Motor neuron (in vitro differentiated cells): ENCODE results near the gene NOSIP. TPM values are rescaled to one million over a fixed set of nuclear protein-coding genes. Genes with fewer than 3 reads are reported as not detected.

Source experiments
- ATAC-seq, 8 experiments: fragments of 200-7000 bp; cut with Tn5 transposase; replicated peaks in 6 of 8; 2 replicates each; pipeline ENCODE4 v1.8.0; 2021; ENCODE audit warnings: mild to moderate bottlenecking in 8 of 8, moderate library complexity in 8 of 8
- H3K27ac ChIP-seq, 2 donors: fragments of 250-450 bp; sonication (Bioruptor Pico); 2 replicates each; pipeline ENCODE4 v1.9.0; 2021; ENCODE audit warnings: antibody characterized with exemption in 2 of 2, mild to moderate bottlenecking in 2 of 2, moderate library complexity in 1 of 2
- H3K4me1 ChIP-seq, 2 donors: fragments of 250-450 bp; sonication (Bioruptor Pico); replicated peaks in 1 of 2; 2 replicates each; pipeline ENCODE4 v1.6.1; 2021; ENCODE audit warnings: antibody characterized with exemption in 2 of 2, mild to moderate bottlenecking in 2 of 2, moderate library complexity in 1 of 2
- H3K4me3 ChIP-seq, 5 donors: fragments of 250-450 bp; sonication (Bioruptor Pico); 2 replicates each; pipeline ENCODE4 v1.9.0; 2021; ENCODE audit warnings: antibody characterized with exemption in 5 of 5, mild to moderate bottlenecking in 5 of 5, moderate library complexity in 4 of 5
- WGBS, 10 experiments: fragments of 450-650 bp; shearing (Covaris generic); methylation state at CpG; one replicate each; pipeline ENCODE4 v1.0.0; 2022; 5-methylcytosine and 5-hydroxymethylcytosine counted together
- in situ Hi-C, 9 experiments: fragments of 400-800 bp; cut with MboI; loops; one replicate each; pipeline ENCODE4 v1.15.0; 2021; ENCODE audit warnings: low sequenced_read_pairs in 9 of 9, low pct_unique_long_range_greater_than_20kb in 2 of 9; ENCODE audit not compliant: unreplicated experiment in 9 of 9
- total RNA-seq, 8 experiments: library from RNA; unstranded; fragments of 300-600 nt; gene quantifications; 2 replicates each; pipeline versions ENCODE4 v1.2.3 to v1.2.4, GENCODE V29; 2022

The NOSIP gene
- total RNA-seq, 8 experiments from 2014 or later, result 61.7 to 145 (median 76.6) TPM

DNA sequence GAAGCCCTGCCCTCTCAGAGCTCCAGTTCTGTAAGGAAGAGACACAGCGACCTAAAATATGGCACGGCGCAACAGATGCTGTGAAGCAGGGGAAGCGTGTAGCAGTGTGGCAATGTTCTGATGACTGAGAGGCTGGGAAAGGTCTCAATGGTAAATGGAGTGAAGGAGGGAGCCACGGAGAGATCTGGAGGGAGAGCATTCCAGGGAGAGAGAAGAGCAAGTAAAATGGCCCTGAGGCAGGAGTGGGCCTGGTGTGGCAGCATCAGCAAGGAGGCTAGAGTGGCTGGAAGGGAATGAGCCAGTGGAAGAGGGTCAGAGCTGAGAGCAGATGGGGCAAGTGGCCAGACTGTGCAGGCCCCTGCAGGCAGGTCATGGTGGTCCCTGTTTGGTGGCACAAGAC lies 36.2 kb downstream of the NOSIP start:
- Histone ChIP-seq H3K27ac (no peak overlapping the region), H3K4me1 (peaks cover 0 to 2% of the 10 kb centered on the region in 2 donors), H3K4me3 (no peak overlapping the region)
- in situ Hi-C loops, result loop anchor here in 1 of 9 experiments (25.0 kb wide), 1 partner anchor 157 kb away; the partner anchor contains the start of gene KASH5
- 50 to 95% (median 83%) methylated on average over 1 to 4 of the region's 5 CpGs; no CpG with 5 or more reads in 4 of the 10 experiments for WGBS, 10 experiments
- ATAC-seq, result no peak

DNA sequence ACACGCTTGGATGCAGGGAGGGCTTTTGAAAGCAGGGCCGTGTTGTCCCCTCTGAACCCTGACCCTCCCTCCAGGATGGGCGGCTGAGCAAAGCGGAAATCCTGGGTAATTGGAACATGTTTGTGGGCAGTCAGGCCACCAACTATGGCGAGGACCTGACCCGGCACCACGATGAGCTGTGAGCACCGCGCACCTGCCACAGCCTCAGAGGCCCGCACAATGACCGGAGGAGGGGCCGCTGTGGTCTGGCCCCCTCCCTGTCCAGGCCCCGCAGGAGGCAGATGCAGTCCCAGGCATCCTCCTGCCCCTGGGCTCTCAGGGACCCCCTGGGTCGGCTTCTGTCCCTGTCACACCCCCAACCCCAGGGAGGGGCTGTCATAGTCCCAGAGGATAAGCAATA lies 37.3 kb downstream of the NOSIP start:
- ATAC-seq, result no peak
- no peak overlapping the region for H3K27ac ChIP-seq
- in situ Hi-C loops, result loop anchor here in 1 of 9 experiments (25.0 kb wide), 1 partner anchor 156 kb away; the partner anchor contains the start of gene KASH5
- WGBS, 10 experiments, result 40 to 100% (median 80%) methylated on average over 1 to 7 of the region's 14 CpGs; no CpG with 5 or more reads in 3 of the 10 experiments
- peaks cover 0 to 2% of the 10 kb centered on the region in 2 donors for H3K4me1 ChIP-seq
- H3K4me3 ChIP-seq, result no peak overlapping the region

DNA sequence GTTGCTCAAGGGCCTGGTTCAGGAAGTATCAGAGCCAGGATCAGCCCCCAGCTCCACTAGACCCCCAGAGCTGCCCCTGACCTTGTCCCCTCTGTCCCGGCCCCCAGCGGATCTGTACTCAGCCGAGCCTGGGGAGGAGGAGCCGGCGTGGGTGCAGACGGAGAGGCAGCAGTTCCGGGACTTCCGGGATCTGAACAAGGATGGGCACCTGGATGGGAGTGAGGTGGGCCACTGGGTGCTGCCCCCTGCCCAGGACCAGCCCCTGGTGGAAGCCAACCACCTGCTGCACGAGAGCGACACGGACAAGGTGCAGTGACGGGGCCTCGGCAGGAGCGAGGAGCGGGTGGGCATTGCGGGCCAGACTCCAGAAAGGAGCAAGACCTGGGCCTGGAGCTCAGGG lies 37.9 kb downstream of the NOSIP start:
- ATAC-seq, result no peak
- Histone ChIP-seq H3K4me3 (no peak overlapping the region), H3K4me1 (peaks cover 0 to 2% of the 10 kb centered on the region in 2 donors), H3K27ac (no peak overlapping the region)
- in situ Hi-C loops, result loop anchor here in 1 of 9 experiments (25.0 kb wide), 1 partner anchor 155 kb away; the partner anchor contains the start of gene KASH5
- WGBS, 10 experiments, result 73 to 100% (median 89%) methylated on average over 3 to 8 of the region's 16 CpGs; no CpG with 5 or more reads in 5 of the 10 experiments

DNA sequence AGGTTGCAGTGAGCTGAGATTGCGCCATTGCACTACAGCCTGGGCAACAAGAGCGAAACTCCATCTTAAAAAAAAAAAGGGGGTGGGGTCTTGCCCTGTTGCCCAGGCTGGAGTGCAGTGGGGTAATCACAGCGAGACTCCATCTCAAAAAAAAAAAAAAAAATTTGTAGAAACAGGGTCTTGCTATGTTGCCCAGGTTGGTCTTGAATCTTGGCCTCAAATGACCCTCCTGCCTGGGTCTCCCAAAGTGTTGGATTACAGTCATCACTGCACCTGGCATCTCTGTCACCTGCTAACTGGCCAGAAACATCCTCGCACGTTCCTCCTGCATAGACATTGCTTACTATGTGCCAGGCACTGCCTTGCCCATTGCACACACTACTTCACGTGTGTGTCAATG lies 38.4 kb downstream of the NOSIP start:
- Histone ChIP-seq H3K4me3 (no peak overlapping the region), H3K27ac (no peak overlapping the region), H3K4me1 (peaks cover 0 to 2% of the 10 kb centered on the region in 2 donors)
- 17 to 100% (median 69%) methylated on average over 1 to 3 of the region's 6 CpGs; no CpG with 5 or more reads in 2 of the 10 experiments for WGBS, 10 experiments
- ATAC-seq, result no peak
- in situ Hi-C loops, result loop anchor here in 1 of 9 experiments (25.0 kb wide), 1 partner anchor 155 kb away; the partner anchor contains the start of gene KASH5

DNA sequence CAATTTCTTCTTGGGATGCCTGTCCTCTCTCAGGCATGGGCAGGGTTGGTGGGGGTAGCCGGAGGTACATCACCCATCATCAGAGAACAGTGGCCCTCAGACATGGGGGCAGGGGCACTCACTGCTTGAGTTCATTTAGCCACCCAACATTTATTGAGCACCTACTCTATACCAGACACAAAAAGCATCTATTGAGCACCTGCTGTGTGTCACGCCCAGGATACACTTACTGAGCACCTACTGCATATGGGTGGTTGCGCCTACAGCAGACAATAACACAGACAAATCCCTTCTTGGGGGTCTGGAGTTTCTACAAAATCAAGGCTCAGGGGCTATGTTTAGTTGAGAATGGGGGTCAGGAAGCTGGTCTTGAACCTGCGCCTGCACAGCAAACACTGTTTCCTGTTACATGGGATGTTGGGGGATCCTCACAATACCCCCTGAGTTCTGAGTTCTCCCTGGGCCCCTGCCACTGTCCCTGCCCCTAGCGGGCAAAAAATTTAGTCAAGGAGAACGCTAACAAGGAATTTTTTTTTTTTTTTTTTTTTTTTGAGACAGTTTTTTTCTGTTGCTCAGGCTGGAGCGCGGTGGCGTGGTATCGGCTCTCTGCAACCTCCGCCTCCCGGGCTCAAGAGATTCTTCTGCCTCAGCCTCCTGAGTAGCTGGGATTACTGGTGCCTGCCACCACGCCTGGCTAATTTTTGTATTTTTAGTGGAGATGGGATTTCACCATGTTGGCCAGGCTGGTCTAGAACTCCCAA lies 41.0 kb downstream of the NOSIP start:
- no peak for ATAC-seq
- WGBS, 10 experiments, result 80 to 100% (median 92%) methylated on average over 1 to 6 of the region's 13 CpGs; no CpG with 5 or more reads in 2 of the 10 experiments
- Histone ChIP-seq H3K27ac (no peak overlapping the region), H3K4me1 (no peaks in the 10 kb centered on the region), H3K4me3 (no peak overlapping the region)
- in situ Hi-C loops, result loop anchor here in 1 of 9 experiments (25.0 kb wide), 1 partner anchor 152 kb away; the partner anchor contains the start of gene KASH5

DNA sequence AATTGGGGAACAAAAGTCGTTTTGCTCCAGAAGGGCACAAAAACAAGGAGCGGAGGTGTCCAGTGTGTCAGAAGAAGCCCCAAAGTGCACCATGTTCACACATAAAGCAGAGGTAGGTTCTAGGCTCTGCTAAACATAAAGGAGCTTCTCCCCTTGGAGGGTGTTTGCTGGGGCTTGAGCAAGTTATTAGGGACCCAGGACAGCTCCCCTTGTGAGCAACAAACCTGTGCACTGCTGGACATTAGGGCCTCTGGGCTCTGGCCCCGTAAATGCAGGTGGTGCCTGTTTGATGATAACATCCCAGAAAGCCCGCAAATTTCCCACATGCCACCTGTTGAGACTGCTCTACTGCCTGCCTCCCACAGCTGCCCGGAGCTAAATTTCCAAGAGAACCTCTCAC lies 41.7 kb downstream of the NOSIP start:
- H3K27ac ChIP-seq, result no peak overlapping the region
- no peak overlapping the region for H3K4me3 ChIP-seq
- no peak for ATAC-seq
- in situ Hi-C loops, result loop anchor here in 1 of 9 experiments (25.0 kb wide), 1 partner anchor 151 kb away; the partner anchor contains the start of gene KASH5
- no peaks in the 10 kb centered on the region for H3K4me1 ChIP-seq
- 57 to 100% (median 75%) methylated on average over 1 to 4 of the region's 5 CpGs; no CpG with 5 or more reads in 2 of the 10 experiments for WGBS, 10 experiments

DNA sequence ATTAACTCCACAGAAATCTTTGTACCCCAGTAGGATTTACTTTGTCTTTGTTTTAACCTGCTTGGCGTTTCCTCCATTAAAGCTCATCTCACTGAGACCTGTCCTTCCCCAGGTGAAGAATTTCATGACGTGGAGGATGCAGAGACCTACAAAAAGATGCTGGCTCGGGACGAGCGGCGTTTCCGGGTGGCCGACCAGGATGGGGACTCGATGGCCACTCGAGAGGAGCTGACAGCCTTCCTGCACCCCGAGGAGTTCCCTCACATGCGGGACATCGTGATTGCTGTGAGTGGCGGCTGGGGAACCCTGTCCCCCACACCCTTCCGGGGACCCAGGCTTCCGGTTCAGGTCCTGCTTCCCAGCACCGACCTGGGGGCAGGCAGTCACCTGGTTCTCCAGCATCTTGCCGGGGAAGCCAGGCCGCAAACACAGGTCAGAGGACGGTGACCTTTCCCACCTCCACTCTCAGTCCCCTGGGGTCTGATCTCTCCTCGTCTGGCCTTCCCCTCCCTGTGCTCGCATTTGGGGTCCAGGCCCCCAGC lies 43.4 kb downstream of the NOSIP start:
- Histone ChIP-seq H3K27ac (no peak overlapping the region), H3K4me1 (no peaks in the 10 kb centered on the region), H3K4me3 (no peak overlapping the region)
- no peak for ATAC-seq
- WGBS, 10 experiments, result 80 to 87% (median 85%) methylated on average over 1 to 9 of the region's 22 CpGs; no CpG with 5 or more reads in 6 of the 10 experiments
- in situ Hi-C loops, result loop anchor here in 1 of 9 experiments (25.0 kb wide), 1 partner anchor 150 kb away; the partner anchor contains the start of gene KASH5

DNA sequence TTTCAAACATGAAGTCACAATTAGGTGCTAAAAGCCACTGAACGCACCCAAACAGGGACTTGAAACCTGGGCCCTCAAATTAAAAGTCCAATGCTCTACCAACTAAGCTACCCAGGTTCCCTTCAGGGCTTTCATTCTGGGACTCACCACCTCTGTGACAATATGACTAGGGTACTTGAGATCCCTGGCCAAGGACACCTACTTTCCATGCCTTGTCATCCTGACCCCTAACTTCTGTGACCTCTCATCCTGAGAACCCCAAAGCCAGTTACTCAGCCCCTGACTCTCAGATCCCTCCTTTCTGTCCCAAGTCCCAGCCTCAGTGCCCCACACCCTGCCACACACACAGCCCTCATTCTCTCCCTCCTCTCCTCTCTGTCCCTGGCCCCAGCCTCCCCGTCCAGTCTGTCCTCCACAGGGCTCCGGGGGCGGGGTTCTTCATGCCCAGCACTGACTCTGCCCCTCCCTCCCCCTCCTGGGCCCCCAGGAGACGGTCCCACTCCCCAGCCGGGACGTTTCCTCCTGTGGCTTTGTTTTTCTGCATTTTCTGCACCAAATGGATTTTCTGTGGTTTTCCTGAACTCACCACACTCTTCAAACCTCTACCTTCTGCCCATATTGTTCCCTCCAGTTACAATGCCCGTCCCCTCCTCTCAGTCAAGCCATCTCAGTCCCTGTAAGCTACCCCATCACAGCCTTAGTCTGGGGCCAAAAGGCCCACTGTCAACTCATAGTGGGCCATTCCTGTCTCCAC lies 45.5 kb downstream of the NOSIP start:
- in situ Hi-C loops, result loop anchor here in 1 of 9 experiments (25.0 kb wide), 1 partner anchor 148 kb away; the partner anchor contains the start of gene KASH5
- peak overlapping the region in 4 of 5 donors; percentile 42 to 60 (median 52) for H3K4me3 ChIP-seq
- ATAC-seq, result no peak
- H3K27ac ChIP-seq, result no peak overlapping the region
- no peaks in the 10 kb centered on the region for H3K4me1 ChIP-seq
- 0 to 100% (median 47%) methylated on average over 1 to 5 of the region's 8 CpGs; no CpG with 5 or more reads in 4 of the 10 experiments for WGBS, 10 experiments

DNA sequence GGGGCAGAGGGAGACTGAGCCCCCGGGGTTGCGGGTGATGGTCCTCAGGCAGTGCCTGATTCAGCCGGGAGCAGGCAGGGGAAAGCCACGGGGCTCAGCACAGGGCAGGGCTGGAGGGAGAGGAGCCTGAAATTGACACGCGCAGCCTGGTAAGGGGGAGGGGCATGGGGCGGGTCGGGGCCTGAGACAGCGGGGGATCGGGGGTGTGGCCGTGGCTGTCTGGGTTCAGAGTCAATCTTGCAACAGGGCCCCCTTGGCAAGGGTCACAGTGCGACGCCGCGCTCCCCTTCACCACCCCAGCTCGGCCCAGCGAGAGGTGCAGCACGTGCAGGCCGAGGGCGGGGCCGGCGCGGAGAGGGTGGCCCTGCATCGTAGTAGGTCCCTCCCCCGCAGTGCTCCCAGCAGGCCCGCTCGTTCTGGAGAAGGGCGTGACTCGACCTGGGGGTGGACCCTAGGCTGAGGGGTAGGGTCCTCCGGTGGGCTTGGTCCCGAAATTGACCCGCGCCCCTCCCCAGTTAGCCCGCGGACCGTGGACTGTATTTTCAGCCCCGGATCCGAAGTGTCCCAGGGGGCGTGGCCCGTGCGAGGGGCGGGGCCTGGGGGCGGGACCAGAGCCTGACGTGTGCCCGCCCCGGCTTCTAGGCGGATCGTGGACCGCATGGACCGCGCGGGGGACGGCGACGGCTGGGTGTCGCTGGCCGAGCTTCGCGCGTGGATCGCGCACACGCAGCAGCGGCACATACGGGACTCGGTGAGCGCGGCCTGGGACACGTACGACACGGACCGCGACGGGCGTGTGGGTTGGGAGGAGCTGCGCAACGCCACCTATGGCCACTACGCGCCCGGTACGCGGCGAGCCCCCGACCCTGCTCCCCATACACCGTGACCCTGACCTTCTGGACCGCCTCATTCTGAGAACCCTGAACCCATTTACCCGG lies 46.5 kb downstream of the NOSIP start:
- Histone ChIP-seq H3K4me3 (peak overlapping the region; percentile 42 to 60 (median 57)), H3K27ac (peak overlapping the region in 1 of 2 donors; percentile 15), H3K4me1 (no peaks in the 10 kb centered on the region)
- in situ Hi-C loops, result loop anchor here in 1 of 9 experiments (25.0 kb wide), 1 partner anchor 147 kb away; the partner anchor contains the start of gene KASH5
- WGBS, 10 experiments, result 0 to 81% (median 0%) methylated on average over 2 to 20 of the region's 87 CpGs; no CpG with 5 or more reads in 5 of the 10 experiments
- ATAC-seq, result peak; percentile 85 to 95 (median 88)

DNA sequence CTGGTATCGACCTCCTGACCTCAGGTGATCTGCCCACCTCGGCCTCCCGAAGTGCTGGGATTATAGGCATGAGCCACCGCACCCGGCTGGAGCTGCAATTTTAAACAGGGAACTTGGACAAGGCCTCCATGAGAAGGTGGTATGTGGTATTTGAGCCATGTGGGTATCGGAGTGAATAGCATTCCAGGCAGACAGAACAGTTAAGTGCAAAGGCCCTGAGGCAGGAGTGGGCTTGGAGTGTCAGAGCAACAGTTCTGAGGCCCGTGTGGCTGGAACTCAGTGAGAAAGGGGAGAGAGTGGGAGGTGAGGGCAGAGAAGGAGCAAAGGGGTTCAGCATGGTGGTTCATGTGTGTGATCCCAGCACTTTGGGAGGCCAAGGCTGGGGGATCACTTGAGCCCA lies 49.6 kb downstream of the NOSIP start:
- in situ Hi-C loops, result loop anchor here in 1 of 9 experiments (25.0 kb wide), 1 partner anchor 143 kb away; the partner anchor contains the start of gene KASH5

DNA sequence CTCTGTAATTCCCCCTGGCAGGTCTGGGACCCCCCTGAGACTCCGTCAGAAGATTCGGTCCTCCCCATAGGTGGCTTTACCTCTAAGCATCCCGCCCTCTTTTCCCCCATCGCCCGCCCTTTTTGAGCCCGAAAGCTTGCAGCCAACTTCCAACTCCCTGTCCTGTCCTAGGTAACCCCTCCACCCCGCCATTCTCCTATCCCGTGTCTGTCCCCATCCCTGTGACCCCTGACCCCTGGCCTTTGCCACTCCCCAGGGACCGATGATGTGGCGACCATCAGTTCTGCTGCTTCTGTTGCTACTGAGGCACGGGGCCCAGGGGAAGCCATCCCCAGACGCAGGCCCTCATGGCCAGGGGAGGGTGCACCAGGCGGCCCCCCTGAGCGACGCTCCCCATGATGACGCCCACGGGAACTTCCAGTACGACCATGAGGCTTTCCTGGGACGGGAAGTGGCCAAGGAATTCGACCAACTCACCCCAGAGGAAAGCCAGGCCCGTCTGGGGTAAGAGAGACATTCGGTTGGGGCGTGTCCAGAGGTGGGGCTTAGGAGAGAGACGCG lies 52.1 kb downstream of the NOSIP start:
- H3K27ac ChIP-seq, result no peak overlapping the region
- WGBS, 10 experiments, result 7% methylated on average over 3 of the region's 25 CpGs; no CpG with 5 or more reads in 9 of the 10 experiments
- H3K4me1 ChIP-seq, result peaks cover 3% of the 10 kb centered on the region in 2 donors
- in situ Hi-C loops, result loop anchor here in 1 of 9 experiments (25.0 kb wide), 1 partner anchor 141 kb away; the partner anchor contains the start of gene KASH5
- peak overlapping the region; percentile 24 to 46 (median 28) for H3K4me3 ChIP-seq
- peak in 1 of 8 experiments; percentile 8 for ATAC-seq

More for the DNA sequence above, 49.6 kb downstream of the NOSIP start:
- H3K27ac ChIP-seq, result no peak overlapping the region
- no peak overlapping the region for H3K4me3 ChIP-seq
- ATAC-seq, result no peak
- WGBS, 10 experiments, result 73 to 88% (median 86%) methylated on average over 1 to 3 of the region's 7 CpGs; no CpG with 5 or more reads in 6 of the 10 experiments
- peaks cover 3% of the 10 kb centered on the region in 2 donors for H3K4me1 ChIP-seq
